GM19240 (cell line): ENCODE results near the gene NEURL1.
"Not testable (repeated sequence)": the region's sequence is repeated elsewhere in the genome, so short reads cannot be mapped to it uniquely, and the experiment has no call there.

Experiments
- DNase-seq: peaks from one replicate; pipeline ENCODE4 v3.0.0; 2011; ENCODE audit warnings: low spot score; ENCODE audit not compliant: insufficient read length

Gene NEURL1

GRCh38 chr10:103603382-103603781, 109.9 kb downstream of the NEURL1 start:
- DNase-seq = no peak

DNA sequence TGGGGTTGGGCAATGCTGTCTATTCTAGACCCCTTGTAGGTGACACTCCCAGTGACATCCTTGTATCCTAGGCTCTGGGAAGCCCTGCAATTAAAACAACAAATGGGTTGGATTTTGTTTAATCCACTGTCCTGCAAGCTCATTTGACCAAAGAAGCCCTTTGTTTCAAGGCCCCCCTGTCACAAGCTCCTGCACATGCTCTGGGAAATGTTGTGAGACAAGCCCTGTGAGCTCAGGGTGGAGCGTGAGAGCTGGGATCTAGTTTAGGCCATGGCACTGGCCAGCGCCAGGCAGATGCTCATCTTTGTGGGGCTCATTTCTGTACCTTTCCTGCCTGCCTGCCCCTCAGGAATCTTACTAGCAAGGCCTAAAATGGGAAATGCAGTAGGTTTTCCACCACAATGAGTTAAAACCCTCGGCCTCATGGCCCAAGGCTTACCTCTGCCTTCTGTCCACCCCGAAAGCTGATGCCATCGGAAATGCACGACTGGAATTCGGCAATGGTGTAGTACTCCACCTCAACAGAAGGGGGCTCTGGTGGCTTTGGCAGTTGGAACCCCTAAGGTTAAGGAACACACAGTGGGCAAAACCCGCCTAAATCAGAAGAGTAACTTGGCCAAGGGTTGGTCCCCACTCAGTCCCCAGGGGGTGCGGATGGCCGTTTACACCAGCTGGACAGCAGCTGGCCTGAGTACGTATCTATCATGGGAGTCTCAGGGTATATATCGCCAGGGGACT, 112.0 kb downstream of the NEURL1 start:
- peak; percentile 66 for DNase-seq

DNA sequence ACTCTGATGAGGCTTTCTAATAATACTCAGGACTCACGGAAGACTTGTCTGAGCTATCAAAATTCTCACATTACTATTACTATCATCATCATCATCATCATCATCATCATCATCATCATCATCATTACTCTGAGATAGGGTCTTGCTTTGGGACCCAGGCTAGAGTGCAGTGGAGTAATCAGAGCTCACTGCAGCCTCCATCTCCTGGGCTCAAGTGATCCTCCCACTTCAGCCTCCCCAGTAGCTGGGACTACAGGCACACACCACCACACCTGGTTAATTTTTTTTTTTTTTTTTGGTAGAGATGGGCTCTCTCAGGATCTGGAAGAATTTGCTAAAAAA, 112.6 kb downstream of the NEURL1 start:
- not testable (repeated sequence) for DNase-seq

- not testable (repeated sequence) for DNase-seq
Observed at GRCh38 chr10:103607051-103607450, 113.5 kb downstream of the NEURL1 start.

DNA sequence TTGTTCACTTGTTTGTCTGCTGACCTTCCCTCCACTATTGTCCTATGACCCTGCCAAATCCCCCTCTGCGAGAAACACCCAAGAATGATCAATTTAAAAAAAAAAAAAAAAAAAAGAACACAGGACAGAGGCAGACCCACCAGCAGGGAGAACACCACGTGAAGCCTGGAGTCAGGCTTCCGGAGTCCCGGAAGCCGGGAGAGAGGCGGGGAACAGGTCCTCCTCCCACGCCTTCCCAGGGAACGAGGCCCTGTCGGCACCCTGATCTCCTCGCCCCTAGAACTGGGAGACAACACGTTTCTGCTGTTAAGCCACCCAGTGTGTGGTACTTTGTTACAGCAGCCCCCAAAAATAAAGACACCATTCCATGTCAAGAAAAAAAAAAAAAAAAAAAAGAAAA, 114.6 kb downstream of the NEURL1 start:
- not testable (repeated sequence) for DNase-seq

DNA sequence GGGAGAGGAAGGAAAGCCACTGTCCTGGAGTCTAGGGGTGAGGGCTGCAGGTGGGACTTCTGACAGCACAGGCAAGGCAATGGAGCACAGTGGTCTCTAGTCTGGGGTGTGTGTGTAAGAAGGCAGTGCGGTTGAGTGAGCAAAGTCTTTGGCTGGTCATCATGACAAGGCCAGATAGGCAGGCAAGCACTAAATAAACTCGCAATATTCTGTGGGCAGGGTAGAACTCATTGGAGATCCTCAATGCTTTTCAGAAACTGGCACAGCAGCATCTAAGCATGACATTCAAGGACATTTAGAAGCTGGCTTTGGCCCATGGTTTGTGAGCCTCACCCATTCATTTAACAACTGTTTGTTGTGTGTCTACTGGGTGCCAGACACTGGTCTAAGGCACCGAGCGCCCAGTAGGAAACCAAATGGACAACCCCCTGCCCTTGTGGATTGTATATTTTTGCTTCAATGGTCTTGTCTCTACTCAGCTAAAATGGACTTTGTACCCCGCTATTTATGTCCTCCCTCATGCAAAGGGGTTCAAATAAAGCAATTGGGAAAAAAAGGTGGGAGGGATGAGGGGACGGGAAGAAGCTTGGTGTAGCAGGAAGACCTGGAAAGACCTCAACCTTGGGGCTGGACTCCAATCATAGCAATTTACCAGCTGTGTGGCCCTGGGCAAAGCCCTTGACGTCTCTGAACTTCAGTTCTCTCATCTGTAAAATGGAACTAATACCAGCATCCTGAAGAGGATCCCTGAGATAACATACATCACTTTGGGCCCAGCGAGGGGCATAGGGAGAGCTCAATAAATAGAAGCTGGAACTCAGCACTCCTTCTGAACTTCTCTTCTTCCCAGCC, 116.0 kb downstream of the NEURL1 start:
- no peak for DNase-seq

DNA sequence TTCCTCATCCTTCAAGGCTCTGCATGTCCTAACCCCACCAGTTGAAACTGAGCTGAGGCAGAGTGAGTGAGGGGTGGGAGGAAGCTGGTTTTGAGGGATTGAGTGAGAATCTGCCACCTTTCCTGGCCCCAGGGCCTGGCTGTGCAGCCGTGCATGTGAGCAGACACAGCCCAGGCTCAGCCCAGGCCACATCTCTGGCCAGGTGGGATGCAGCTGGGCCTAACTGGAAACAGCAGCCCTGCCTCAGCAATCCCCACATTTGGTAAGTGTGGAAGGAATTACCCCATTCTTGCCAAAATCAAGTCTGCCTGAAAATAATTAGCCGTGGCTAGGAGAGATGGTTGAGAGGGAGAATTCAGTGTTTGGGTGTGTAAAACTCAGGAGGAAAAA, 116.6 kb downstream of the NEURL1 start:
- no peak for DNase-seq

DNA sequence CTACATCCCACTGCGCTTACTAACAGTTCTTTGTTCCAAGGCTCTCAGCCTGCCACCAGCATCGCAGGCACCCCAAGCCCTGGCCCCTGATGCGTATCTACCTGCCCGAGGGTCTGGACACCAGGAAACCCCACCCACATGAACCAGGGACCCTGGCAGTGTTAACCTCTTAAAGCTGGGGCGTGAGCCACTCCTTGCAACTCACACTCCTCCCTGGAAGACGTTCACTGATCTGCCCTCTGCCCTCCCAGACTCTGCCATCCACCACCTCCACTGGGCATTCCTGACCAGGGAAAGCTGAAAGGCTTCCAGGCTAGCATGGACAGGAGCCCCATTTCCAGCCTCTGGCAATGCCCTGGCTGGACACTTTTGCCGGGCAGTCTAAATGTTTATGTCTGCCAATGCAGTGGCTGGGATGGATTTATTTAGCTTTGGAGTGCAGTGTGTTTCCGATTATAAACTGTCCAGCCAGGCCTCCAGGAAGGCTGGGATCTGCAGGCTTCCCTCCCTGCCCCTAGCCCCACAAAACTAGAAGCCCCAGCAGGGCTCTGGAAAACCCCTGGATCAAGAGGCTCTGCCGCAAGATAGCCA, 117.5 kb downstream of the NEURL1 start:
- DNase-seq = no peak

GRCh38 chr10:103612462-103613365, 119.2 kb downstream of the NEURL1 start:
- DNase-seq = no peak

DNA sequence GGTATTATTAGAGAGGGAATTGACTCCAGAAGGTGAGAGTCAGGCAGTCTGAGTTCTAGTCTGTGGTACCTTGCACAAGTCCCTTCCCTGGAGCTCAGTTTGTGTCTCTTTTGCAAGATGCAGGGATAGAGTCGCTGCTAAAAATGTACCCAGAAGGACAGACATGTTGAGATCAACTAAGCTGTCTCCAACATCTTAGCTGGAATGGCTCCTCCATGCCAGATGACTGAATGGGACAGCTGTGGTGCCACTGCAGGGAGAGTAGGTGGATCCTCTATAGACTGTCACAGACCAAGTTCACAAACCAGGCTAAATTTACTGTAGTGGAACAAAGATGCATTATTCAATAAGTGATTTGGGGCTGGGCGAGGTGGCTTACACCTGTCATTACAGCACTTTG, 120.1 kb downstream of the NEURL1 start:
- no peak for DNase-seq

DNA sequence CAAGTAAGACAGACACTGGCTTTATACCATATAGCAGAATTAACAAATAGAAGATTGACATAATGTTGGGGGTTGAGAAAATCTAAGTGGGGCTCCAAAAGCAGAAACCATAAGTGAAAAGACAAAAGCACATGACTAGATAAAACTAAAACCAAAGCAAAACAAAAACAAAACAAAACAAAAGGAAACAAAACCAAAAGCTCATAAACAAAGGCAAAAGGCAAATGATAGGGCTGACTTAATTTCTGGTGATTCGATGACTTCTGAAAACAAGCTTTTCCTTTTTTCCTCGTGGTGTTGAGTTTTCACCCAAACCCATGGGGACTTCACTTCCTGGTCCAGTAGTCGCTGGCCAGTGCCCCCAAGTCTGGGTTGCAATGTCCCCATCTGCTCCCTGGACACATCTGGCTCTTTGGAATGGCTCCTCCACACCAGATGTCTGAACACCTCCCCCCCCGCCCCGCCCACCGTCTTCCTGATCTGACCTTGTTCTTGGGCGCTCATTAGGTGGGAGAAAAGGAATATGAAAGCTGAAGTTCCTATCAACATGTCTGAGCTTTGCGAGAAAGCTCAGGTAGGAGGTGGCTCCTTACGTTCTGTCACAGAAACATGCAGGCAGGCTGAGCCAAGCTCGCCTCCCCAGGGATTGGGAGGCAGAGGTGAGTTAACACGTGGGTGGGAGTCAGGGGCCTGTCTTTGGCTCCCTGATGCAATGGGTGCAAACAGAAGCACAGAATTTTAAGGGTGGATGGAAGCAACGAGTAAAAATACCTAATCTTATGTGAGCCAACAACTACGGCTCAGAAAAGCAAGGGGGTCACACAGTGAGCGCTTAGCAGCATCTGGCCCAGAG, 121.0 kb downstream of the NEURL1 start:
- DNase-seq = no peak

DNA sequence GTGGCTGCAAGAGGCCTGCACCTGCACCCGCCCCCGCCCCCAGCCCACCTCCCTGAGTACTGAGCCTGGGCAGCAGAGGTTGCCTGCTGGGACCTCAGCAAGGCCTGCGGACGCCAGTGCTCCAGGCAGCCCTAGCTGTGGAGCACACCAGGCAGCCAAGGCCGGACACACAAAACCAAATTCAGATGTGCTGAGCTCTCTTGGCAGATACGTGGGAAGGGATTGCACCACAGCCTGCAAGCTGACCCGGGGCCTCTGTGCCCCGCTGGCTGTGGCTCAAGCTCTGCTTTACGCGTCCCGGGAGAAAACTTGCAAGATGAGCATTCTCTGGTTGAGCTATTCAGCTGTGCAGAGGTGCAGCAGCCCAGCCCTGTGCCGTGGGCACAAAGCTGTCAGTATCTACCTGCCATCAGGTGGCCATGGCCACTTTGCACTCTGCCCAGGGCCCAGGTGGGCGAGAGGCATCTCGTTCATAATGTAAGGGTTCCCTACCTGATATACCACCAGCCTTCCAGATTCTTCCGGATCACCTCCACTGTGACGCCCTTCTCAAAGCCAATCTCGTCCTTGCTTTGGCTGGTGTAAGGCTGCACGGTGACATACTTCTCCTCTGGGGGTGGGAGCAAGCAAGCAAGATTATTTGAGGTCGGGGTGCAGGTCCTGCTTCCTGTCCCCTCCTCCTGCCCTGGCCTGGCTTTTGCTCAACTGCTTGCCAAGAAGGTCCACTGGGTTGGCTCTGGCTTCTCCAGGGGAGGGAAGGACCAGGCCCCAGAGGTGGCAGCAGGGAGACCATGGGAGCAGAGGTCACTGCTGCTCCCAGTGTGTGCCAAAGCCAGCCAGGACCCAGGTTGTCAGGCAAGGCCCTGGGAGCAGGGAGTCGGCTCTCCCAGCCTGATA, 123.4 kb downstream of the NEURL1 start:
- no peak for DNase-seq

DNA sequence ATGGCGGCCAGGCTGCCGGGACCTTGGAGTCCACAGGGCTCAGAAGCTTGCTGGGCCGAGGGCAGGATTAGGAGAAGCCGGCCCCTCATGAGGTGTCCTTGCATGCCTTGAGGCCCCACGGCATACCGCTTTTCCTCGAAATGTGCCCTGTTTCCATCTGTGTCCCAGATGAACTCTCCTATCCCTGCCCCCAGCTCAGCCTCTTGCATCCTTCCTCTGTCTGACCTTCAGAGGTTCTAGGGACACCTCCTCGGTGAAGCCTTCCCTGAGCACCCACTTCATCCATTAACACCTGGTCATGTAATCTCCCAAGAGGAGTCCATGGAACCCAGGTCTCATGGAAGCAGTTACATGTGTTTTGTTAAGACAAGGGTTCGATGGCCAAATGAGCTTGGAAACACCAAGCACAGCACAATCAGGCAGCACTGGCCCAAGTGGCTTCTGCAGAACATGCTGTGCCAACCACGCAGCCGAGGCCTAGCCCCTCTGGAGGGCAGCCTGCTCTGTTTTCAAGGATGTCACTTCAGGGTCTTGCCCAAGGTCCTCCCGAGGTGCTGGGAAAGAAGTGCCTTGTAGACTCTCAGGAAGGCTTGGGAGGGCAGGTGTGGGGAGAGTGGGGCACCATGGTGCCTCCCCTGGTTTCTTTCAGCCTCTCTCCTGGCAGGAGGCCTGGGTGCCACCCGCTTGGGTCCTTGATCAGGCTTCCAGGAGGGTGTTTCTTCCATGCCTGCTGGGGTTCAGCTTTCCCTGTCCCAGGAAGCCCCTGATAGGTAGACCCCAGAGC, 124.3 kb downstream of the NEURL1 start:
- DNase-seq = no peak

DNA sequence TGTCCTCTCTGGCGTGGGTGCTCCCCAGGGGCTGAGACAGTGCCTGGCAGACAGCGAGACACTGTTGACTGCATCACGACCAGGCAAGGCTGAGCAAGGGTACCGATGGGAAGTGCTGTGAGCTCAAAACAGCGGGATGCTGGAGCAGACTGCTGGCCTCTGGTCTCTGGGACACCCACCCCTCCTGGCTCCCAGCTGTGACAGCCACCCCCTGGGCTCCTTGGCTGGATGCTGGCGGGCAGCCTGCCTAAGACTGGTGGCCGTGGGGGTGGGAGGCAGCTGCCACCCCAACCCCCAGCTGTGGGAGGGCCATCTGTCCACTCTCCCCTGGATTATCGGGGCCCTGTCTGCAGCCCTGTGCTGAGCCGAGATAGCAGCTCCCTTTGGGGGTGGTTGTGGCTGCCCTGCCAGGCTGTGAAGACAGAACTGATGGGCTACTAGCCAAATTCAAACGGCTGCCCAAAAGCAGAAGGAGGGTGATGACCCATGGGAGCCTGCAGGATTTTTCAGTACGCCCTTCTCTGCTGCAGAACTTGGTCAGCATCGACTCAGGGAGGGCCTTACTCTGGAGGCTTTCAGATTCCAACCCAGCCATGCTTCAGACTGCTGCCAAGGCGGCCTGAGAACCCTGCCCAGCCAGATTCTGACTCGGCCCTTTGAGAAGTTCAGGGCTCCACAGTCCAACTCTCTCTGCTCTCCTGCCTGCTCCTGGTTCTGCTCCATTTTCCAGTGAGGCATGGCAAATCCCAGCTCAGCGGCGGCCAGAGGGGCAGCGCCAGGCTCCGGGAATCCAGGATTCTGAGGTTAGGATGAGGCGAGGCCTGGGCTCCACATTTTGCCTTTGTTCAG, 125.3 kb downstream of the NEURL1 start:
- DNase-seq = no peak

- DNase-seq = no peak
Observed at GRCh38 chr10:103619424-103620351, 126.2 kb downstream of the NEURL1 start.

GRCh38 chr10:103620352-103620740, 126.8 kb downstream of the NEURL1 start:
- no peak for DNase-seq
